B cell (primary cell): Measurements from ENCODE around the gene TMEM44. TPM values are rescaled to one million over a fixed set of nuclear protein-coding genes. Genes with fewer than 3 reads are reported as not detected.

Experiments
- ATAC-seq: fragments of 200-7000 bp; cut with Tn5 transposase; one replicate; pipeline ENCODE4 v1.10.0; 2021; ENCODE audit warnings: low read depth, mild to moderate bottlenecking, moderate number of reproducible peaks, moderate library complexity
- CTCF ChIA-PET: fragments of 350-600 bp; sonication (Branson Sonifier 250); formaldehyde crosslinking; loops from one replicate; lab custom pipeline; 2021; ENCODE audit warnings: antibody characterized with exemption, inconsistent platforms; lab: Charles Lee
- POLR2A ChIA-PET: fragments of 350-600 bp; sonication (Branson Sonifier 250); formaldehyde crosslinking; loops from one replicate; lab custom pipeline; 2021; ENCODE audit warnings: antibody characterized with exemption; lab: Charles Lee
- DNase-seq: peaks from one replicate; pipeline ENCODE4 v3.0.0; 2013
- H2AFZ ChIP-seq: 2 replicates; pipeline ENCODE4 v1.6.1; 2012; ENCODE audit warnings: mild to moderate bottlenecking, low read depth, low read length; ENCODE audit not compliant: insufficient read depth, poor library complexity, severe bottlenecking
- H3K27ac ChIP-seq, 2 donors: 1 replicate in 1 of 2; 2 replicates in 1 of 2; pipeline ENCODE4 v1.5.1; 2012 to 2013; ENCODE audit warnings: low read length in 2 of 2, mild to moderate bottlenecking in 2 of 2, moderate library complexity in 1 of 2
- H3K27me3 ChIP-seq, 4 experiments: fragments of 200-600 bp in 1 of 4; sonication (generic) in 1 of 4; replicated peaks in 1 of 4; 1 replicate in 2 of 4; 2 replicates in 2 of 4; pipeline versions ENCODE4 v1.6.1 to v1.7.0; 2013 to 2016; ENCODE audit warnings: low read length in 3 of 4, mild to moderate bottlenecking in 2 of 4, mixed read lengths in 1 of 4, moderate library complexity in 1 of 4; ENCODE audit not compliant: insufficient read depth in 4 of 4, control insufficient read depth in 3 of 4; ENCODE audit errors: control extremely low read depth in 1 of 4
- H3K36me3 ChIP-seq, 2 experiments: replicated peaks in 1 of 2; 1 replicate in 1 of 2; 2 replicates in 1 of 2; pipeline versions ENCODE4 v1.6.1 to v1.7.1; 2013; ENCODE audit warnings: low read length in 1 of 2; ENCODE audit not compliant: insufficient read depth in 2 of 2, control insufficient read depth in 1 of 2; ENCODE audit errors: control extremely low read depth in 1 of 2, extremely low read depth in 1 of 2
- H3K4me1 ChIP-seq, 2 donors: fragments of 200-600 bp in 1 of 2; sonication (generic) in 1 of 2; 1 replicate in 1 of 2; 2 replicates in 1 of 2; pipeline versions ENCODE4 v1.5.1 to v1.6.1; 2013 to 2017; ENCODE audit warnings: low read length in 2 of 2; ENCODE audit not compliant: control insufficient read depth in 2 of 2, insufficient read depth in 2 of 2
- H3K4me2 ChIP-seq: replicated peaks from 2 replicates; pipeline ENCODE3; 2012; ENCODE audit warnings: mild to moderate bottlenecking, low read depth, low read length; ENCODE audit not compliant: poor library complexity, severe bottlenecking
- H3K4me3 ChIP-seq, 5 experiments: fragments of 200-600 bp in 1 of 5; sonication (generic) in 1 of 5; 1 replicate in 3 of 5; 2 replicates in 2 of 5; pipeline versions ENCODE4 v1.5.1 to v1.7.0; 2011 to 2016; ENCODE audit warnings: low read length in 4 of 5, mild to moderate bottlenecking in 4 of 5, low read depth in 2 of 5, control low read depth in 1 of 5, moderate library complexity in 1 of 5; ENCODE audit not compliant: insufficient read depth in 1 of 5; ENCODE audit errors: control extremely low read depth in 1 of 5, extremely low read depth in 1 of 5
- H3K79me2 ChIP-seq: fragments of 200-600 bp; sonication (generic); one replicate; pipeline ENCODE4 v1.6.0; 2016; ENCODE audit warnings: low read length; ENCODE audit not compliant: control insufficient read depth, insufficient read depth
- H3K9ac ChIP-seq: fragments of 200-600 bp; sonication (generic); 2 replicates; pipeline ENCODE4 v1.6.1; 2017; ENCODE audit warnings: mild to moderate bottlenecking, low read length, moderate library complexity
- H3K9me3 ChIP-seq, 3 donors: one replicate each; pipeline versions ENCODE4 v1.6.1 to v1.7.1; 2013; ENCODE audit warnings: low read length in 2 of 3; ENCODE audit not compliant: control insufficient read depth in 2 of 3, insufficient read depth in 1 of 3; ENCODE audit errors: control extremely low read depth in 1 of 3
- H4K20me1 ChIP-seq: 2 replicates; pipeline ENCODE4 v1.6.0; 2012; ENCODE audit warnings: mild to moderate bottlenecking, low read length; ENCODE audit not compliant: insufficient read depth, control insufficient read depth, poor library complexity, severe bottlenecking
- H3K27ac Mint-ChIP-seq: one replicate; pipeline ENCODE4 v1.8.0; 2021; ENCODE audit warnings: mixed read lengths
- H3K27me3 Mint-ChIP-seq: one replicate; pipeline ENCODE4 v1.8.0; 2021; ENCODE audit warnings: mixed read lengths
- H3K4me1 Mint-ChIP-seq: one replicate; pipeline ENCODE4 v1.8.0; 2021; ENCODE audit warnings: mixed read lengths
- H3K4me3 Mint-ChIP-seq: one replicate; pipeline ENCODE4 v1.8.0; 2021; ENCODE audit warnings: mixed read lengths
- H3K9me3 Mint-ChIP-seq: one replicate; pipeline ENCODE4 v1.8.0; 2022; ENCODE audit warnings: mixed read lengths; ENCODE audit not compliant: insufficient read depth
- CTCF ChIP-seq: fragments of 200-600 bp; IDR thresholded peaks from one replicate; pipeline ENCODE4 v1.8.0; 2022; ENCODE audit warnings: antibody characterized with exemption, mild to moderate bottlenecking
- EZH2 ChIP-seq: IDR thresholded peaks from 2 replicates; pipeline ENCODE4 v1.6.1; 2012; ENCODE audit warnings: borderline replicate concordance, low read depth, mild to moderate bottlenecking, moderate library complexity, low read length; ENCODE audit not compliant: insufficient read depth, poor library complexity, severe bottlenecking
- WGBS: methylation state at CpG from one replicate; pipeline ENCODE4 v1.1.5; 2013; ENCODE audit warnings: missing lambda C conversion rate; ENCODE audit not compliant: insufficient coverage; 5-methylcytosine and 5-hydroxymethylcytosine counted together
- intact Hi-C: fragments of 100-400 bp; cut with micrococcal nuclease; formaldehyde crosslinking; loops from one replicate; pipeline ENCODE4 v1.10.0; 2022
- polyA plus RNA-seq: library from polyadenylated mRNA; depleted of rRNA; stranded (reverse); fragments of >200 nt; gene quantifications from 2 replicates; pipeline ENCODE4 v1.2.3, GENCODE V29; 2012
- total RNA-seq, 2 donors: library from RNA; stranded (reverse); fragments of 120-200 nt in 1 of 2; gene quantifications; 1 replicate in 1 of 2; 2 replicates in 1 of 2; pipeline versions ENCODE4 v1.2.3 to v1.2.4, GENCODE V29; 2013 to 2022

Gene TMEM44
- total and polyA plus RNA-seq, 2 donors (not counting 1 experiment from before 2014, with no cell fraction given), result 4.1 to 7.5 TPM

GRCh38 chr3:194657439-194657838, 24.2 kb upstream of the TMEM44 start:
- no peak overlapping the region for H3K27ac ChIP-seq
- H3K4me1 ChIP-seq, result no peaks in the 10 kb centered on the region
- Mint-ChIP-seq H3K27me3 (no peaks in the 10 kb centered on the region), H3K9me3 (no peaks in the 10 kb centered on the region), H3K27ac (no peak overlapping the region), H3K4me1 (no peaks in the 10 kb centered on the region), H3K4me3 (no peak overlapping the region)
- no peak overlapping the region for H3K9ac ChIP-seq
- H3K79me2 ChIP-seq, result peaks cover 13% of the 10 kb centered on the region
- H2AFZ ChIP-seq, result no peak overlapping the region
- peaks cover 12 to 74% of the 10 kb centered on the region in 2 experiments for H3K36me3 ChIP-seq
- no peak overlapping the region for H3K4me2 ChIP-seq
- H3K27me3 ChIP-seq, result no peaks in the 10 kb centered on the region
- POLR2A ChIA-PET, result no interaction called here
- intact Hi-C loops, result no loop called here
- TF ChIP-seq CTCF, result no peak
- TF ChIP-seq EZH2, result no peak
- DNase-seq, result no peak
- no peaks in the 10 kb centered on the region for H3K9me3 ChIP-seq
- H4K20me1 ChIP-seq, result peaks cover 8% of the 10 kb centered on the region
- no peak for ATAC-seq
- 81% methylated on average over 6 of the region's 7 CpGs for WGBS
- no peak overlapping the region for H3K4me3 ChIP-seq
- CTCF ChIA-PET, result interaction anchor here (1.0 kb wide), 1 partner anchor 9 kb away, joined by 3 read pairs; no protein-coding TSS in a partner anchor

GRCh38 chr3:194654443-194654842, 21.2 kb upstream of the TMEM44 start:
- no peaks in the 10 kb centered on the region for H3K4me1 Mint-ChIP-seq
- Histone ChIP-seq H3K4me3 (no peak overlapping the region), H3K9me3 (no peaks in the 10 kb centered on the region), H3K9ac (no peak overlapping the region), H3K27ac (no peak overlapping the region), H3K4me1 (no peaks in the 10 kb centered on the region), H3K4me2 (no peak overlapping the region), H4K20me1 (peaks cover 8% of the 10 kb centered on the region), H2AFZ (no peak overlapping the region), H3K27me3 (no peaks in the 10 kb centered on the region), H3K79me2 (peaks cover 3% of the 10 kb centered on the region), H3K36me3 (peaks cover 10 to 83% of the 10 kb centered on the region in 2 experiments)
- H3K27me3 Mint-ChIP-seq, result no peaks in the 10 kb centered on the region
- DNase-seq, result no peak
- TF ChIP-seq EZH2 (no peak), CTCF (no peak)
- intact Hi-C loops, result no loop called here
- no peak overlapping the region for H3K4me3 Mint-ChIP-seq
- no peak for ATAC-seq
- ChIA-PET CTCF (no interaction called here), POLR2A (no interaction called here)
- no peaks in the 10 kb centered on the region for H3K9me3 Mint-ChIP-seq
- no peak overlapping the region for H3K27ac Mint-ChIP-seq
- 85% methylated on average over 4 of the region's 5 CpGs for WGBS
